GM19238 (cell line): Measurements from ENCODE around the gene DUSP9.
"Not testable (repeated sequence)": the region's sequence is repeated elsewhere in the genome, so short reads cannot be mapped to it uniquely, and the experiment has no call there.

Experiments
- DNase-seq: peaks from one replicate; pipeline ENCODE4 v3.0.0; 2011; ENCODE audit warnings: low spot score; ENCODE audit not compliant: insufficient read length

DUSP9 gene

GRCh38 chrX:153646620-153647373 is at the start of gene DUSP9:
DUSP9 (plus strand) TSS chrX:153647203; CDS start chrX:153647954, 751 bp downstream.
- no peak for DNase-seq

- no peak for DNase-seq
Observed at GRCh38 chrX:153598541-153599191, 48.3 kb upstream of the DUSP9 start, which contains the start of gene CCNQ. CCNQ (minus strand) TSS chrX:153599139; CDS start chrX:153599073, 66 bp downstream.

- DNase-seq, result peak; percentile 87
Observed at GRCh38 chrX:153599192-153600031, 47.6 kb upstream of the DUSP9 start.

GRCh38 chrX:153600032-153600373 is 47.0 kb upstream of the DUSP9 start:
- no peak for DNase-seq

GRCh38 chrX:153600921-153601320 is 46.1 kb upstream of the DUSP9 start:
- DNase-seq, result no peak

GRCh38 chrX:153601511-153602110 is 45.4 kb upstream of the DUSP9 start:
- DNase-seq, result no peak

GRCh38 chrX:153602601-153603000 is 44.4 kb upstream of the DUSP9 start:
- DNase-seq, result no peak

- DNase-seq, result no peak
Observed at GRCh38 chrX:153603131-153603656, 43.8 kb upstream of the DUSP9 start.

GRCh38 chrX:153604666-153605380 is 42.2 kb upstream of the DUSP9 start:
- not testable (repeated sequence) for DNase-seq

GRCh38 chrX:153606503-153606902 is 40.5 kb upstream of the DUSP9 start:
- no peak for DNase-seq

- no peak for DNase-seq
Observed at GRCh38 chrX:153608376-153608775, 38.6 kb upstream of the DUSP9 start.

GRCh38 chrX:153608806-153609205 is 38.2 kb upstream of the DUSP9 start:
- no peak for DNase-seq

- DNase-seq, result peak; percentile 51
Observed at GRCh38 chrX:153609917-153610835, 36.8 kb upstream of the DUSP9 start.

GRCh38 chrX:153610836-153611213 is 36.2 kb upstream of the DUSP9 start:
- no peak for DNase-seq

- DNase-seq, result no peak
Observed at GRCh38 chrX:153611298-153612095, 35.5 kb upstream of the DUSP9 start.

- DNase-seq, result no peak
Observed at GRCh38 chrX:153612413-153612812, 34.6 kb upstream of the DUSP9 start.

- no peak for DNase-seq
Observed at GRCh38 chrX:153614818-153615217, 32.2 kb upstream of the DUSP9 start.

GRCh38 chrX:153620576-153620975 is 26.4 kb upstream of the DUSP9 start:
- DNase-seq, result no peak
